Neural cell (in vitro differentiated cells): ENCODE measurements around the gene SLC25A13.

Experiments used
- EP300 ChIP-seq: fragments of 450-650 bp; conservative IDR thresholded peaks from 2 replicates; pipeline ENCODE4 v1.6.1; 2014; ENCODE audit warnings: antibody characterized with exemption, mild to moderate bottlenecking, moderate library complexity; ENCODE audit not compliant: poor library complexity, severe bottlenecking
- EZH2 ChIP-seq: fragments of 200-600, 300-800 bp; shearing (Covaris generic), sonication (generic); IDR thresholded peaks from 2 replicates; pipeline ENCODE4 v1.6.1; 2014; ENCODE audit warnings: antibody characterized with exemption, low read length, borderline replicate concordance, mild to moderate bottlenecking; ENCODE audit not compliant: insufficient read depth, poor library complexity, severe bottlenecking
- MXI1 ChIP-seq: fragments of 450-650 bp; conservative IDR thresholded peaks from 2 replicates; pipeline ENCODE4 v1.6.1; 2014; ENCODE audit warnings: antibody characterized with exemption, mild to moderate bottlenecking; ENCODE audit not compliant: poor library complexity, severe bottlenecking
- POLR2AphosphoS5 ChIP-seq: IDR thresholded peaks from 2 replicates; pipeline ENCODE4 v1.6.1; 2012
- RAD21 ChIP-seq: fragments of 450-650 bp; conservative IDR thresholded peaks from 2 replicates; pipeline ENCODE4 v1.6.1; 2014; ENCODE audit warnings: antibody characterized with exemption, mild to moderate bottlenecking, moderate library complexity
- REST ChIP-seq: IDR thresholded peaks from 2 replicates; pipeline ENCODE4 v1.6.1; 2012; ENCODE audit warnings: borderline replicate concordance
- SMC3 ChIP-seq: fragments of 450-650 bp; conservative IDR thresholded peaks from 2 replicates; pipeline ENCODE4 v1.6.1; 2014; ENCODE audit warnings: antibody characterized with exemption, mild to moderate bottlenecking, moderate library complexity; ENCODE audit not compliant: poor library complexity
- TAF1 ChIP-seq: IDR thresholded peaks from 2 replicates; pipeline ENCODE4 v1.6.1; 2012; ENCODE audit warnings: low read depth
- TF ChIP-seq, protein P1 (sequence below): fragments of 450-650 bp; IDR thresholded peaks from 2 replicates; pipeline ENCODE4 v1.5.1; 2014; ENCODE audit warnings: antibody characterized with exemption, mild to moderate bottlenecking, moderate library complexity; ENCODE audit not compliant: poor library complexity, severe bottlenecking

DNA sequence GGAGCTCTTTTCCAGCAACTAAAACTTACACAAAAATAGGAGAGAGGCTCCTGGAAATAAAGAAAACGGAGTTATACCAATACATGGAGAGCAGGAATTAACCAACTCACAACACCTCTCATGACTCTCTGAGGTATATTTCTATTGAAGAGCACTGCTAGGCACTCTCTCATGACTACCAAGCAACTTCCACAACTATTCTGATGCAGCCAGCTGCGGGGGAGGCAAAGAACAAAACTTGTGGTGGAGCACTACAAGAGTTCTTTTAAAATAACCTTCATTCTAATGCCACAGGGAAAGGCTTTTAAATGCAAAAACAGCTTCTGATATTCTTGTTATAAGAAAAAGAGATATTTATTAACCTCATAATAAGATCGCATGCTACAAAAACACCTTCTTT is 140.7 kb downstream of the SLC25A13 start:
- TF ChIP-seq POLR2AphosphoS5 = no peak
- no peak for TF ChIP-seq EZH2
- TF ChIP-seq, protein P1, sequence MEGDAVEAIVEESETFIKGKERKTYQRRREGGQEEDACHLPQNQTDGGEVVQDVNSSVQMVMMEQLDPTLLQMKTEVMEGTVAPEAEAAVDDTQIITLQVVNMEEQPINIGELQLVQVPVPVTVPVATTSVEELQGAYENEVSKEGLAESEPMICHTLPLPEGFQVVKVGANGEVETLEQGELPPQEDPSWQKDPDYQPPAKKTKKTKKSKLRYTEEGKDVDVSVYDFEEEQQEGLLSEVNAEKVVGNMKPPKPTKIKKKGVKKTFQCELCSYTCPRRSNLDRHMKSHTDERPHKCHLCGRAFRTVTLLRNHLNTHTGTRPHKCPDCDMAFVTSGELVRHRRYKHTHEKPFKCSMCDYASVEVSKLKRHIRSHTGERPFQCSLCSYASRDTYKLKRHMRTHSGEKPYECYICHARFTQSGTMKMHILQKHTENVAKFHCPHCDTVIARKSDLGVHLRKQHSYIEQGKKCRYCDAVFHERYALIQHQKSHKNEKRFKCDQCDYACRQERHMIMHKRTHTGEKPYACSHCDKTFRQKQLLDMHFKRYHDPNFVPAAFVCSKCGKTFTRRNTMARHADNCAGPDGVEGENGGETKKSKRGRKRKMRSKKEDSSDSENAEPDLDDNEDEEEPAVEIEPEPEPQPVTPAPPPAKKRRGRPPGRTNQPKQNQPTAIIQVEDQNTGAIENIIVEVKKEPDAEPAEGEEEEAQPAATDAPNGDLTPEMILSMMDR = no peak
- TF ChIP-seq SMC3 = no peak
- no peak for TF ChIP-seq RAD21
- TF ChIP-seq TAF1 = no peak
- no peak for TF ChIP-seq REST
- TF ChIP-seq EP300 = no peak
- TF ChIP-seq MXI1 = no peak
